IPS DF 4.7 (cell line): ENCODE measurements around the gene SNRPE.
"Not testable (repeated sequence)": the region's sequence is repeated elsewhere in the genome, so short reads cannot be mapped to it uniquely, and the experiment has no call there.

Source experiments
- DNase-seq: peaks from one replicate; pipeline ENCODE4 v3.0.0-alpha.2; 2013; ENCODE audit warnings: low spot score; ENCODE audit errors: extremely low read depth

Gene SNRPE

DNA sequence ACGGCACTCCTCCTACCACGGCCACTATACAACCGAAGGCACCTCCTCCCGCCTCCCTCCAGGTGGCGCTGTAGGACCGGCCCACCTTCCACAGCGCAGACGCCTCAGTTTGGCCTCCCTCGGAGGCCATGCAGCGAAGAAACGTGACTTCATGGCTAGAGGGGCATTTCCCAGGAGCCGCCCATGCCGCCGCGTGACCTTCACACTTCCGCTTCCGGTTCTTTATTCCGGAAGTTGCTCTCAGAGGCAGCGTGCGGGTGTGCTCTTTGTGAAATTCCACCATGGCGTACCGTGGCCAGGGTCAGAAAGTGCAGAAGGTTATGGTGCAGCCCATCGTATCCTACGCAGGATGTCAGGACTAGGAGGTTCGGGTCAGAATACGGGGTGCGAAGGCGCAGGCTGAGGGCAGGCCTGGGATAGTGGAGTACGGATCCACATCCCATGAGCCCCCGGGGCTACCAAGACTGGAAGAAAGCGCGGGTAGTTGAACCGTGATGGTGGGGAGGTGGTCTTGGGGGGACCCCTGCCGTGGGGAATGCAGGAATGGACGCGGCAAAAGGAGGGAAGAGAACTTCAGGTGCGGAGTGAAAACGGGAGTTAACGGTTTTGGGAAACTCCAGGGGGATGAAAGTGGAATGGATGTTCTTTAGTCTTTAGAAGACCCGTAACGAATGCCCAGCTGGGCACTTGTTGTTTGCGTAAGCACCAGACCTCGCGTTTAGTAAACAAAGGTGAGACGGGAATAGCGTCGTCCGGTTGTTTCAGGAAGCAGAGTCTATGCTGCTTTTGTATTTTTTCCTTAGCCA, at the start of gene SNRPE:
SNRPE (plus strand) TSS at position 221 of the 806 bp plus-strand sequence; CDS start at position 282, 61 bp downstream.
- DNase-seq = peak; percentile 92

DNA sequence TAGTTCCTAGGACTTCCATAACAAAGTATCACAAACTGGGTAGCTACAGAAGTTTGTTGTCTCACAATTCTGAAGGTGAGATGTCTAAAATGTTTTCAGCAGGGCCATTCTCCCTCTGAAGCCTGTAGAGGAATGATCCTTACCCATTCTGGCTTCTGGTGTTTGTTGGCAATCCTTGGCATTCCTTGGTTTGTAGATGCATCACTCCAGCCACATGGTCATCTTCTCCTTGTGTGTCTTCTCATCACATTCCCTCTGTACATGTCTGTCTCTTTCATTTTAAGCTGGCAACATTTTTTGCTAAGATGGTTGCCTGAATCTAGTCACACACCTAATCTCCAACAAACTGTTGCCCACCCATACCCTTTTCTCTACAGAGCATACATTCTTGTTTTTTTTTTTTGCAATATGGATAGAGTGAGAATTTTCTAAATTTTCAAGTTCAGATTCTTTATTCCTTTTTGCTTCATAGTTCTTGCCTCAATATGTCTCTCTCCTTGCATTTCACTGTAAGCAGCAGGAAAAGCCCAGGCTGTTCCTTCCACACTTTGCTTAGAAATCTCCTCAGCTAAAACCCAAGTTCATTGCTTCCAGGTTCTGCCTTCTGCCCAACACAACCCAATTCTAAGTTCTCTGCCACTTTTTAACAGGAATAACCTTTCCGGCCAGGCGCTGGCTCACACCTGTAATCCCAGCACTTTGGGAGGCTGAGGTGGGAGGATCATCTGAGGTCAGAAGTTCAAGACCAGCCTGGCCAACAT, 47.6 kb upstream of the SNRPE start:
- no peak for DNase-seq

DNA sequence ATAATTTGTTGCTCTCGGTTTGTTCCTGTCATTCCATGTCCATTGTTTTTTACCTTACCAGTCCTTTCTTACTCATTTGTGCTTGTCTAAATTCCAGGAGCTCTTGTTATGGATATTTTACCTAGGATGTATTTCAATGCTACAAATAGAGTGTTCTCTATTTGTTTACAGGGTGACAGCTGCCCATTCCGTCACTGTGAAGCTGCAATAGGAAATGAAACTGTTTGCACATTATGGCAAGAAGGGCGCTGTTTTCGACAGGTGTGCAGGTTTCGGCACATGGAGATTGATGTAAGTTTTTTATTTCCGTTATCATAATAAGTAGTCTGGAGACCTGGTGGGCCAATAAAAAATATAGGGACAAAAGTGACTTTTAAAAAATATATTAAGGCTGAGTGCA, 43.0 kb upstream of the SNRPE start:
- no peak for DNase-seq

DNA sequence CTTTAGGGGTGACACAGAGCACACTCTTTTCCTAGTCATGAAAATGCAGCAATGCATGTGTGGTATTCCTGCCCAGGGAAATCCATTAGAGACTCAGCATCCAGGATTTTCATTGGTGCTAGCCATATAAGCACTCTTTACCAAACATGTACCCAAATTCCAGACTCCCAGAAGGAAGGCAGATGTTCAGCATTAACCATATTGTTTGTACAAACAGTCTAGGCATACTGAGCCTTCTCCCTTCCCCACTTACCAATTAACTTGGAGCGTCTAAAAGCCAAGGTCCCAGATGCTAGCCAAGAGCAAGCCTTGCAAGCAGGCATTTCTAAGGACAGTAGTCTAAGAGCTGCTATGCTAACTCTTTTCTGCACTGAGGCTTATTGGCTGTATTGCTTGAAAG, 38.1 kb upstream of the SNRPE start:
- no peak for DNase-seq

DNA sequence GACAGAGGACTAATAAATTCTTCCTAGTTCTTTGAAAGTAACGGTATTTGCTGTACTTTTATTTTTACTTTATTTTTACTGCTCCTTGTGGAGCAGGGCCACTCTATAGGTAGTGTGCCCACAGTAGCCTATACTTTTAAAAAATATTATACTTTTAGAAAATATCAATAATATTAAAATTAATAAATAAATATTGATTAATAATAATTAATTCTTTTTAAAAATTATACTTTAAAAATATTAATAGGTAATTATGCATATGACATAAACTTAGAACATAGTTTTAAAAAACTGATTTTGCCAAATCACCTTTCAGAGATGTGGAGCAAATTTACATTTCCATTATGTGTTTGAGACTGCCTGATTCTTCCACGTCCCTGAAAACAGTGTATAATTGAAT, 35.2 kb upstream of the SNRPE start:
- DNase-seq = no peak

DNA sequence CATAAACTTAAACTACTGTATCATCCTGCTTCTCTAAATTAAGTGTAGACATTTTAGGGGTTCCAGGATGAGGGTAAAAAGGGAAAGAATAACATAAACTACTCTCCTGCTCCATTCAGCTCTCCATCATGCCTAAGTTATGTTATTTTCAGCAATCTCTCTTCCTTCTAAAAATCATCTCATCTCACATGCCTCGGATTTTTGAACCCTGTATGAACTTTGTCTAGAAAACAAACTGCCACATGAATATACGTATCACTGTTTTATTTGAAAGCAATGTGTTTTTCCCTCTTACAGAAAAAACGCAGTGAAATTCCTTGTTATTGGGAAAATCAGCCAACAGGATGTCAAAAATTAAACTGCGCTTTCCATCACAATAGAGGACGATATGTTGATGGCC, 33.4 kb upstream of the SNRPE start:
- DNase-seq = no peak

DNA sequence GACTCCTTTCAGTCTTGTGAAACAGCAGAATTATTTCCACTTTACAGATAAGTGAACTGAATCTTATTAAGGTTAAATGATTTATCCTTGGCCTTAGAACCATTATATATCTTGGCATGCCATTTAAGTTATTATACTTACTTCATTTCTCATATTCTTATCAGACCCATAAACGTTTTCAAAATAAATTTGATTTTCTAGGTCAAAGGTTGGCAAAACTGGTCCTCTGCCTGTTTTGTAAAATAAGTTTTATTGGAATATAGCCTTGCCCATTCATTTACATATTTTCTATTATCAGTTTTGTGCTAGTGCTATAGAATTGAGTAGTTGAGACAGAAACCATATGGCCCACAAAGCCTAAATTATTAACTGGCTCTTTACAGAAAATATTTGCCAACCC, 32.9 kb upstream of the SNRPE start:
- no peak for DNase-seq

DNA sequence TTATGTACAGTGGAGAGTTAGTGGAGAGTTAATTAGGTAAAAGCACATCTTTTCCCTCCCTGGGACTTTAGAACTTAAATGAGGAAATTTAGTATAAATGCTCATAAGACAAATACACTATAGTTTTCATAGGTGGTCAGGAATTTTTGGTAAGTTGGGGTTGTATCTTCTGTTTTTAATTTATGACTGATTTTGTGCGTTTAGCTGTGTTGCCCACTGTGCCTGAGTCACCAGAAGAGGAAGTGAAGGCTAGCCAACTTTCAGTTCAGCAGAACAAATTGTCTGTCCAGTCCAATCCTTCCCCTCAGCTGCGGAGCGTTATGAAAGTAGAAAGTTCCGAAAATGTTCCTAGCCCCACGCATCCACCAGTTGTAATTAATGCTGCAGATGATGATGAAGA, 32.2 kb upstream of the SNRPE start:
- not testable (repeated sequence) for DNase-seq

DNA sequence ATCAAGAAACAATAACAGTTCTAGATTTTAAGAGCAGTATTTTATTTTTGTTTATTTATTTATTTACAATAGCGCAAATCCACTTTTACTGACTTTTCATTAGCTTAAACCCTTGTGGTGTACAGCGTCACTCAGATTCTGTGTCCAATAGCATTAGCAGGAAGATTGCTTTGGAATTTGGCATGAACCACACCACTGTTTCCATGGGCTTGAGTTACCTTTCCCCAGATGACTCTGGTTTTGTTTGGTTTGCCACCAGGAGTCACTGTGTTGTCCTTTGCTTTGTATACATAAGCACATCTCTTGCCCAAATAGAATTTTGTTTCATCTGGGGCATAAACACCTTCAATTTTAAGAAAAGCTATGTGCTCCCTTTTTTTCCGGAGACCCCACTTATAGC, 25.9 kb upstream of the SNRPE start:
- DNase-seq = no peak

DNA sequence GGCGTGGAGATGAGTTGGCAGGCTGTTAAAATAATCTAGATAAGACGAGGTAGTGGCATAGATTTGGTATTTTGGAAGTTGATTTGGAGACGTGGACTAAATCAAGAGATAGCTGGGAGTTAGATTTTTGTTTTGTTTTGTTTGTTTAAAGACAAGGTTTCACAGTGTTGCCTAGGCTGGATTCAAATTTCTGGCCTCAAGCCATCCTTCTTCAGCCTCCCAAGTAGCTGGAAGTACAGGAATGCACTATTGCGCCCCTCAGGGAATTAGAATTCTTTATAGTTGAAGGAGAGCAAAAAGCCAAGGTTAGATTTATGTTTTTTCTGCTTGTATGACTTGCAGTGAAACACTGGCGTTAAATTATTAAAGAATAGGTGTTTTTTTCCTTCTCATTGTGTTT, 22.3 kb upstream of the SNRPE start:
- DNase-seq = no peak

DNA sequence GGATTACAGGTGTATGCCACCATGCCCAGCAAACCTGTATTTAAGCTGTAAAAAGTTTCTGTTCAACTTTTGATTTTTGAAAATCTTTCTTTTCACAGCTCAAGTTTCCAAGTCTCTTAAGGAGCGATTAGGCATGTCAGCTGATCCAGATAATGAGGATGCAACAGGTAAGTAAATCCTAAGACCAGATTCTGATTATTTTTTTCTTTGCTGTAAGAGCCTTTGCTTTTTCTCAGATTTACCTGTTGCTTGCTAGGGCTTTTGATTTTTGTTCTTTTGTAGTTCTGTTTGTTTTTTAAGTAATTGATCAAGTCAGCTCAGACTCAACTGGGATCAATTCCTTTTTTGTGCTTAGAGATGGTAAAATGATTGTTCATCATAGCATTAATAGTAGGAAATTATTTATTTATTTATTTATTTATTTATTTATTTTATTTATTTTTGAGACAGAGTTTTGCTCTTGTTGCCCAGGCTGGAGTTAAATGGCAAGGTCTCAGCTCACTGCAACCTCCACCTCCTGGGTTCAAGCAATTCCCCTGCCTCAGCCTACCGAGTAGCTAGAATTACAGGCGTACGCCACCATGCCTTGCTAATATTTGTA, 21.1 kb upstream of the SNRPE start:
- DNase-seq = no peak

DNA sequence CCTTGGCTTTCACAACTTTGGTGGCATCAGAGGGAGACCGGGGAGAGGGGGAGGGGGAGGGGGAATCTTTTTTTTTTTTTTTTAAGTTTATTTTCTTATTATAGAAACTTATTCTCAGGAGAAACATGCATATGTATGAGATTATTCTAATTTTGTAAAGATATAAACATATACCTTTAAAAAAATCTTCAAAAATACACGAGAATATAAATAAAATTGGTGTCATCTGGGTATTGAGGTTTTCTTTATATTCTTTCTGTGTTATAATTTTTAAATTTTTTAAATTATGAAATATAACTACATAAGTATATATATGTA, 18.9 kb upstream of the SNRPE start:
- no peak for DNase-seq

DNA sequence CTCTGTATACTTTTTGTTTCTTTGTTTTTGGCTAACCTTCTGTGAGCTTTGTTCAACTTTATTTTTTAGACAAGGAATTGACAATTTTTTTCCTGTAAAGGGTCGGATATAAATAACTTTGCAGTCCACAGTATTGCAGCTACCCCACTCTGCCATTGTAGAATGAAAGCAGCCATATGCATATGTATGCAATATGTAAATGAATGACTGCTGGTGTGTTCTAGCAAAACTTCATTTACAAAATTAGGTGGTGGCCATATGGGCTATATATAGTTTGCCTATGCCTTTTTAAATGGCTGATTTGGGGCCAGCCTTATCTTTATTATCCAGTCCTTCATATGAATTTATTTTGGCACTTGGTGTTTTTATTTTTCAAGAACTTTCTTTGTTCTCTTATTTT, 18.0 kb upstream of the SNRPE start:
- DNase-seq = no peak

DNA sequence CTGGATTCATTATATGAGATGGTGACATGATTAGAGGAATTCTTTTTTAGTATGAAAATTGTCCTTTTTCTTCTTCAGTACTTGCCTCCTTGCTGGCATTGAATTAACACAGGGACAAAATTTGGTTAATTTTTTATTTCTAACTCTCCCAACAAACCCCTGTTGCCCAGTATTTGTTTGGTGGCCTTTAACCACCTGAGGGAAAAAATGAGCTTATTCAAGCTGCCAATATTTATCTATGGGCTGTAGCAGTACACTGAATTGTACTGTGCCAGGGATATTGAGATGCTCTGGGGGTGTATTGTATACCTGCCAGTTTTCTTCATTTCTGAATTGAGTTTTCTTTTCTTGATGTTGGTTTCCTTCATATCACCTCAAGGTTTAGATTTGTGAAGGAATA, 8.3 kb upstream of the SNRPE start:
- not testable (repeated sequence) for DNase-seq

DNA sequence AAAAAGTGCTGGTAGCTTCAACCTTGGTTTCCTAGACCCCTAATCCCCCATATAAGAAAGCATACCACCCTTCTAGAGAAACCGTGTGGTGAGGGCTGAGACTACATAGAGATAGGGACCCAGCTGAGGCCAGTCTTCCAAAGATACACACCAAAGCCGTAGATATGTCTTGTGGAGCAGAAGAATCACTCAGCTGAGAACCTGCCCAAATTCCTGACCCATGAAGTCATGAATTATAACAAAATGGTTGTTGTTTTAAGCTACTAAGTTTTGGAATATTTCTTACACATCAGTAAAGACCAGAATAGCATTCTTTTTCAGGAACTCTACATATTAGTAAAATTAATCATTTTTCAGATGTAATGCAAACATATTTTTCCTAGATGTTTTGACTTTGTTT, 3.3 kb upstream of the SNRPE start:
- no peak for DNase-seq

DNA sequence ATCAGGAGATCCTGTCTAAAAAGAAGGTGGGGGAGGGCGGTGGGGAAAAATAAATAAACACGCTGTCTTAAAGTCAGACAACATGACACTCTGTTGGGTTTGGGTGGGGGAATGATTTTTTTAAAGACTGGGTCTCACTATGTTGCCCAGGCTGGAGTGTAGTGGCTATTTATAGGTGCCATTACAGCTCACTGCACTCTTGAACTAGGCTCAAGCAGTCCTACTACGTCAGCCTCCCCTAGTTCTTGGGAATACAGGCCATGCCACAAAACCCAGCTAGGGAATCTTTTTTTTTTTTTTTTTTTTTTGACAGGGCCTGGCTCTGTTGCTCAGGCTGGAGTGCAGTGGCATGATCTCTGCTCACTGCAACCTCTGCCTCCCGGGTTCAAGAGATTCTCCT, 2.4 kb upstream of the SNRPE start:
- no peak for DNase-seq

DNA sequence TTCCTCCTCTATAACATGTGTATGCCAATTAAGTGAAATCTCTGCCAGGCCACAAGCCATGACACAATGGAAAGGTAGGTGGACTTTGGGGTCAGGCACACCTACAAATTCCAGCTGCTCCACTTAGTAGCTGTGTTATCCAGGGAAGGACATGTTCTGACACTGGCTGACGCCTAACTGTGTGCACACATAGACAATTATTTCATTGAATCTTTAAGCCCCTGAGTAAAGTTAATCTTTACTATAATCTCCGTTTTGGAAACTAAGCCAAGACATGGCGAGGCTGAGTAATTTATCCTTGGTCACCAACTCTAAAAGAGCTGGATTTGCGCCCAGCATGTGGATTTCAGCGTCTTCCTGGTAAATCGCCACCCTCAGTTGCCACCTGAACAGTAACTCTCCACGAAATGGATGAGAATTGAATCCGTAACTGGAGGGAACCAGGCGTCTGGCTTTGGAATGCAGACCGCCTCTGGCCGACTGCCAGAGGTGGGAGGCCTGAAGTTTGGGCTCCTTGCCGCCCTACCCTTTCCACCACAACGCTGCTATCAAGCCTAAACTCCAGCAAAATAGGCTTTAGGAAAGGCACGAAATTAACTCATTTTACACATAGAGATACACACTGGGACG, 888 bp upstream of the SNRPE start:
- DNase-seq = no peak

DNA sequence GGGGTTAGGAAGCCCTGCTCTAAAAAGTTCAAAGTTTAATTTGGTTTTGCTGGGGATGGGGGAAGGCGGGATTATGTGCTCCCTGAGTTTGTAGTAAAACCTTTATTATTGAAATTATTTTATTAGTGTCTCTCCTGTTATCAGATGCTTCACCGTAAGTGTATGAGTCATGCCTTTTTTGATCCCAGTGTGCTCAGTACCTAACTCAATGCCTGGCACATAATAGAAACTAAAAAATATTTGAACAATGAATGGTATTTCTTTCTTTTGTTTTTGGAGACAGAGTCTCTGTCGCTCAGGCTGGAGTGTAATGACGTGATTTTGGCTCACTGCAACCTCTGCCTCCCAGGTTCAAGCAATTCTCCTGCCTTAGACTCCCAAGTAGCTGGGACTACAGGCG, 6.4 kb downstream of the SNRPE start:
- DNase-seq = no peak

DNA sequence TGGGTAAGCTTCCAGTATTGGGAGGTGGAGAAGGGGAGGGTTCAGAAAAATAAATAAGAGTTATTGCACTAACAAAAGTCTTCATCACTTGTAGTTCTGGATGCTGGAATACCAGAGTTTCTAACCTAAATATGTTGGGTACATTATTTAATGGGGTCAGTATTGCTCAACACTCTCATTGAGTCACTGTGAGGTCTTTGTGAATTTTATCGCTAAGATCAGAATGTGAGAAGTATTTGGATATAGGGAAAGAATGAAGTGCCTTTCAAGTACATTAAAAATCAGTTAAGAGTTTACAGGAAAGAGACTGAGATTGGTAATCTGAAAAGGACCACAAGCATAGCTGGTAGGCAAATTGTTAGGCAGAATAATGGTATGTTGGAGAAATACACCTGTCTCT, 8.8 kb downstream of the SNRPE start:
- no peak for DNase-seq

DNA sequence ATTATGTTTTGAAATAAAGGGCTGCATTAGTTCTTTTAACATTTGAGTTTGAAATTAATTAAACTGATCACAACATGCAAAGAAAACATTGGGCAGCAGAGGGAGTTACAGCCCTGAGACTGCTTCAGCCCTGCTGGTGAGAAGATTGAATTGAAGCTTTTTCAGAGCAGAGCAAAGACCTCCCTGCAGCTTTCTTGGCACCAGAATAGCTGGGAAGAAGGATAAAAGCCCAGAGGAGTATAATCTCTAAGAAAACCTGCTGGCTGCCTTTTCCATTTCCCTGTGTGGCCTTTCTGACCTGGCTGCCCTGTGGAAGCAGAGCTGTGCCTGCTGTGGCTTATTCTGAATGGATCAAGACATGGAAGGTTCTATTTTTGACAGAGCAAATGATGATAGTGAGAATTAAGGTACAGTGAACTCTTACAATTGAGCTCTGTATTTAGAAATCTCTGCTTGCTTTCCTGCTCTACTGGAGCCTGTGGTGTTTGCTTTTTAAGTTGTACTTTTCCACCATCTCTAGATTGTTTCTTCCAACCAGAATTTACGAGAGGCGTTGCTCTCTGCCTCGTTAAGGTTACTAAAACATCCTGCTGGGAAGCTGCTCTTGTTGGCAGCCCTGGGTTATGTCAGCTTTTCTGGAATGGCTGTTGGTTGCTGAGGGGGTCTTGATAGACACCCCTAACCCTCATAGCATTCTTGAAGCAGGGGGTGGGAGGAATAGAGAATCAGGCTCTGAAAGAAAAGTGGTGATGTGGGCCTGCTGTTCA, 9.9 kb downstream of the SNRPE start:
- DNase-seq = peak; percentile 30

DNA sequence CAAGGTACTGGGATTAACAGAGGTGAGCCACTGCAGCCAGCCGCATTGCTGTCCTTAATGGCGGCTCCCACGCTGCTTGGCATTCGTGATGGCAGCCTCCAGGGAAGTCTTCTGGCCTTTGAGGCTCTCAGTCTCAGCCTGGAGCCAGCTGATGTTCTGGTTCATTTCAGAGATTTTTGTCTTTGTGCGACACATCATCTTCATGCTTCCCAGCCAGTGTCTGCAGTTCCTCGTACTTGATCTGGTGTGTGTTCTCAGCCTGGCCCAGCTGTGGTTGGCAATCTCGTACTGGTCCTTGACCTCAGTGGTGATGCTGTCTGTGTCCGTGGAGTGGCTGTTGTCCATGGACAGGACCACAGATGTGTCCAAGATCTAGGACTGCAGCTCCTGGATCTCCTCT, 11.7 kb downstream of the SNRPE start:
- DNase-seq = no peak
